SIG-M5 treated with dmso at 0.1 percent for 504 hours (cell line): Measurements from ENCODE around the gene PADI6.

Experiments used
- DNase-seq: peaks from one replicate; lab custom pipeline; 2025; ENCODE audit not compliant: unreplicated experiment; lab: John Stamatoyannopoulos, UW

PADI6 gene

GRCh38 chr1:17434016-17434415, 62.0 kb downstream of the PADI6 start:
- no peak for DNase-seq

GRCh38 chr1:17434601-17435000, 62.6 kb downstream of the PADI6 start:
- no peak for DNase-seq

GRCh38 chr1:17436380-17437174, 64.6 kb downstream of the PADI6 start:
- no peak for DNase-seq

- no peak for DNase-seq
Measured at GRCh38 chr1:17437260-17437579, 65.2 kb downstream of the PADI6 start.

- peak; percentile 30 for DNase-seq
Measured at GRCh38 chr1:17437580-17438317, 65.8 kb downstream of the PADI6 start.

- DNase-seq = peak; percentile 70
Measured at GRCh38 chr1:17438318-17439249, 66.6 kb downstream of the PADI6 start.

- DNase-seq = peak; percentile 67
Measured at GRCh38 chr1:17439250-17440073, 67.5 kb downstream of the PADI6 start, which contains the start of gene RCC2. TSS of gene RCC2 (minus strand) at chr1:17439677. CDS start at chr1:17438514, 1,163 bp downstream.

GRCh38 chr1:17440074-17440826, 68.3 kb downstream of the PADI6 start:
- DNase-seq = no peak

GRCh38 chr1:17440827-17441168, 68.8 kb downstream of the PADI6 start:
- no peak for DNase-seq

- DNase-seq = peak; percentile 72
Measured at GRCh38 chr1:17441265-17441992, 69.4 kb downstream of the PADI6 start.

GRCh38 chr1:17441993-17442357, 70.0 kb downstream of the PADI6 start:
- DNase-seq = no peak

GRCh38 chr1:17442841-17443240, 70.8 kb downstream of the PADI6 start:
- no peak for DNase-seq

- no peak for DNase-seq
Measured at GRCh38 chr1:17447501-17447992, 75.6 kb downstream of the PADI6 start.
